ENCODE measurements around the gene H2BW2.

H2BW2 gene

GRCh38 chrX:104085477-104085876, 45.7 kb downstream of the H2BW2 start:
- Mint-ChIP-seq H3K4me3 (no peak overlapping the region), H3K27me3 (peaks cover 2% of the 10 kb centered on the region), H3K4me1 (no peaks in the 10 kb centered on the region), H3K27ac (no peak overlapping the region), H3K36me3 (no peaks in the 10 kb centered on the region), H3K9me3 (no peaks in the 10 kb centered on the region)

GRCh38 chrX:104085919-104086318, 46.2 kb downstream of the H2BW2 start:
- Mint-ChIP-seq H3K9me3 (no peaks in the 10 kb centered on the region), H3K4me3 (no peak overlapping the region), H3K4me1 (no peaks in the 10 kb centered on the region), H3K36me3 (no peaks in the 10 kb centered on the region), H3K27me3 (peaks cover 2% of the 10 kb centered on the region), H3K27ac (no peak overlapping the region)
